Kidney (tissue), 14 donors: ENCODE data around the gene PEF1. TPM values are rescaled to one million over a fixed set of nuclear protein-coding genes. Genes with fewer than 3 reads are reported as not detected.

Experiments used
- DNase-seq, 5 donors: peaks; one replicate each; pipeline ENCODE4 v3.0.0-alpha.2; 2013 to 2020
- FAIRE-seq: peaks from 2 replicates; lab custom pipeline; 2012; peaks lifted over from hg19 to GRCh38; lab: Jason Lieb, UNC
- H3K27ac ChIP-seq, 2 donors: one replicate each; pipeline ENCODE4 v1.7.0; 2013; ENCODE audit warnings: low read depth in 2 of 2, low read length in 2 of 2, inconsistent platforms in 1 of 2
- H3K27me3 ChIP-seq: one replicate; pipeline ENCODE4 v1.7.1; 2013; ENCODE audit warnings: low read length, inconsistent platforms; ENCODE audit not compliant: control insufficient read depth, insufficient read depth
- H3K36me3 ChIP-seq, 3 donors: one replicate each; pipeline versions ENCODE4 v1.7.0 to v1.7.1; 2013; ENCODE audit warnings: low read length in 3 of 3, control low read depth in 1 of 3, inconsistent platforms in 1 of 3; ENCODE audit not compliant: insufficient read depth in 3 of 3, control insufficient read depth in 2 of 3
- H3K4me1 ChIP-seq, 3 donors: one replicate each; pipeline versions ENCODE4 v1.7.0 to v1.7.1; 2013; ENCODE audit warnings: low read length in 3 of 3, inconsistent platforms in 1 of 3, low read depth in 1 of 3; ENCODE audit not compliant: control insufficient read depth in 2 of 3, insufficient read depth in 2 of 3
- H3K4me3 ChIP-seq, 3 donors: one replicate each; pipeline versions ENCODE4 v1.7.0 to v1.8.1; 2013; ENCODE audit warnings: low read length in 3 of 3, control low read depth in 1 of 3, inconsistent platforms in 1 of 3
- H3K9ac ChIP-seq, 3 donors: one replicate each; pipeline versions ENCODE4 v1.7.0 to v1.7.1; 2013; ENCODE audit warnings: low read length in 3 of 3, control low read depth in 1 of 3, inconsistent platforms in 1 of 3
- H3K9me3 ChIP-seq, 3 donors: one replicate each; pipeline versions ENCODE4 v1.7.0 to v1.7.1; 2013; ENCODE audit warnings: low read length in 3 of 3, control low read depth in 1 of 3, inconsistent platforms in 1 of 3; ENCODE audit not compliant: control insufficient read depth in 2 of 3, insufficient read depth in 1 of 3
- intact Hi-C: fragments of 100-400 bp; cut with DNase I; formaldehyde crosslinking; loops from one replicate; pipeline ENCODE4 v1.11.1; 2022
- polyA plus RNA-seq: library from polyadenylated mRNA; stranded (reverse); fragments of 350-450 nt; fragmentation: Illumina TruSeq; extraction: RNeasy Lipid Tissue Mini Kit (QIAGEN cat#74804); gene quantifications from one replicate; pipeline ENCODE4 v1.2.3, GENCODE V29; 2014; ENCODE audit warnings: low read depth, low replicate concordance; ENCODE audit not compliant: insufficient read depth
- total RNA-seq: library from RNA; stranded (reverse); fragmentation: NEBNext Ultra II Directional; extraction: Animal tissue kit (Norgen Biotek cat#: 25700); gene quantifications from one replicate; pipeline ENCODE4 v1.2.1, GENCODE V29; 2021
- TF ChIP-seq, protein P1 (sequence below): IDR thresholded peaks from 3 replicates; pipeline ENCODE4 v1.5.1; 2012; ENCODE audit warnings: mild to moderate bottlenecking, moderate library complexity, borderline replicate concordance; ENCODE audit not compliant: insufficient read depth; ENCODE audit errors: extremely low read depth
- donor health status: control.
- donor health status: control.
- donor health status: control.
- donor health status: control.
- donor health status: control.
- donor health status: DM: yes; HTN: yes; CAD: no.
- donor health status: Normal renal cell carcinoma (clear cell type).

PEF1 gene
- total and polyA plus RNA-seq, 2 donors from 2014 or later = 69.0 to 120 TPM

DNA sequence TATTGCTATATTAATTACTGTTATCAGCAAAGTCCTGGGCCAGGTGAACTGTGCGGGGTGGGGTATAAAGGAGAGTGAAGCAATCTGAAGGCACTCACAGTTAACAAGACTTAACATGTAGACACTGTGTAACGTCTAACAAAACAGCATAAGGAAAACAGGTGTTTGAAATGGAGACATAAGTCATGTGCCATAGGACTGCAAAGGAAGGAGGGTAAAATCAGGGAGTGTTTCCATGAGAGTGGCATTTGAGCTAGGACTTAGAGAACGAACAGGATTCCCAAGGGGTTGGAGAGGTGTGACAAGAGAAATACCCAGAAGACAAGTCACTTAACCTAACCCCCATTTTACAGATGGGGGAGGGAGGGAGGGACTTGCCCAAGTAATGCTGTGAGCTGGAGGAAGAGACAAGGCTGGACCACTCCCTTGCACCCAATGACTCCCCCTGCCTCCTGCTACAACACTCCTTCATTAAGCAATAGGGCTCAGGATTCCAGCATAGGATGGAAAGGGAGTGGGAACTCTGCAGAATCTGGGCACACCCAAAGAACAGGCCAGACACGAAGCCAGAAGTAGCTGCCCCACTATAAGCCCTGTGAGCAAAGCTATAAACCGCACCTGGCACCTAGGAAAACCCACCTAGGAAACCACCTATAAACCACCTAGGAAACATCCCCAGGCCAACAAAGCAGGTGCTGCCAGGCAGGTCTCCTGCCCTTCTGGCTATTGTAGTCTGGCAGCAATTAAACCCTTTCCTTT is 6.6 kb downstream of the PEF1 start:
- peaks cover 0 to 2% (median 2%) of the 10 kb centered on the region in 3 donors for H3K4me1 ChIP-seq
- no peak overlapping the region for H3K4me3 ChIP-seq
- no peaks in the 10 kb centered on the region for H3K27me3 ChIP-seq
- intact Hi-C loops = no loop called here
- DNase-seq = no peak
- H3K27ac ChIP-seq = no peak overlapping the region
- FAIRE-seq = no peak
- peaks cover 0 to 8% (median 6%) of the 10 kb centered on the region in 3 donors for H3K36me3 ChIP-seq
- TF ChIP-seq, protein P1, sequence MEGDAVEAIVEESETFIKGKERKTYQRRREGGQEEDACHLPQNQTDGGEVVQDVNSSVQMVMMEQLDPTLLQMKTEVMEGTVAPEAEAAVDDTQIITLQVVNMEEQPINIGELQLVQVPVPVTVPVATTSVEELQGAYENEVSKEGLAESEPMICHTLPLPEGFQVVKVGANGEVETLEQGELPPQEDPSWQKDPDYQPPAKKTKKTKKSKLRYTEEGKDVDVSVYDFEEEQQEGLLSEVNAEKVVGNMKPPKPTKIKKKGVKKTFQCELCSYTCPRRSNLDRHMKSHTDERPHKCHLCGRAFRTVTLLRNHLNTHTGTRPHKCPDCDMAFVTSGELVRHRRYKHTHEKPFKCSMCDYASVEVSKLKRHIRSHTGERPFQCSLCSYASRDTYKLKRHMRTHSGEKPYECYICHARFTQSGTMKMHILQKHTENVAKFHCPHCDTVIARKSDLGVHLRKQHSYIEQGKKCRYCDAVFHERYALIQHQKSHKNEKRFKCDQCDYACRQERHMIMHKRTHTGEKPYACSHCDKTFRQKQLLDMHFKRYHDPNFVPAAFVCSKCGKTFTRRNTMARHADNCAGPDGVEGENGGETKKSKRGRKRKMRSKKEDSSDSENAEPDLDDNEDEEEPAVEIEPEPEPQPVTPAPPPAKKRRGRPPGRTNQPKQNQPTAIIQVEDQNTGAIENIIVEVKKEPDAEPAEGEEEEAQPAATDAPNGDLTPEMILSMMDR = no peak
- H3K9me3 ChIP-seq = no peaks in the 10 kb centered on the region
- H3K9ac ChIP-seq = no peak overlapping the region

DNA sequence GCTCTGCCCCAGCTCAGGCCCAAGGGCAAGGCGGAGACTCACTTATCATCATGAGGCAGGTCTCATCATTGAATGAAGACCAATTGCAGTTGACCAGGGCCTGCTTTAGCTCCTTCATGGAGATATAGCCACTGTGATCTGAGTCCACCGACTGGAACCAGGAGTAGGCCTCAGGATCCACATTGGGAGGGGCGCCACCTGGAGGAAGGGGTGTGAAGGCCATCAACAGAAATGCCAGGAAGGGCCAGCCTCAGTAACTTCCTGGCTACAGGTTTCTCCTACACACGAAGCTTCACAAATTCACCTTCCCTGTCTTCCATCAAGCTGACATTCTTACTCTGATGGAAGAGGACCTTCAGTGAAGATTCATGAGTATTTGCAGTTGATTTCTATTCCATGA is 11.6 kb downstream of the PEF1 start:
- FAIRE-seq = no peak
- TF ChIP-seq, protein P1 = no peak
- Histone ChIP-seq H3K36me3 (peaks cover 0 to 53% (median 35%) of the 10 kb centered on the region in 3 donors), H3K27me3 (no peaks in the 10 kb centered on the region), H3K4me3 (no peak overlapping the region), H3K9ac (no peak overlapping the region), H3K4me1 (peaks cover 0 to 4% (median 2%) of the 10 kb centered on the region in 3 donors), H3K27ac (no peak overlapping the region), H3K9me3 (no peaks in the 10 kb centered on the region)
- no peak for DNase-seq
- intact Hi-C loops = no loop called here

DNA sequence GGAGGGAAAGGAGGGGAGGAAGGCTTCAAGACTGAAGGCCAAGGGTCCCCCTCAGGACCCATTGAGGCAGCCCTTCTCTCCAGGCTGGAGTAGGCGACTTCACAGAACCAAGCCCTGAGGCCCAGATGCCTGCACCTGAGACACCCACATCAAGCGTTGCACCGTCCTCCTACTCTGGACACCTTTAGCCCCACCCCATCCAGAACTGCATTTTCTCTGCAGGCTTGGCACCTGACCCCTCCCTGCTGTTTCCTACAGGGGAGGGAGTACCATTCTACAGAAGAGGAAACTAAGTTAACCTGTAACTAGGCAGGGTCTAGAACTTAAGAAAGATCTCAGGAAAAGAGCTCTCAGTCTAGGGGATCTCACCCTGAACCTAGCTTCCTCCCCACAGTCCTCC is 12.0 kb downstream of the PEF1 start:
- FAIRE-seq = no peak
- no peaks in the 10 kb centered on the region for H3K27me3 ChIP-seq
- H3K27ac ChIP-seq = no peak overlapping the region
- no peaks in the 10 kb centered on the region for H3K9me3 ChIP-seq
- H3K36me3 ChIP-seq = peaks cover 0 to 56% (median 36%) of the 10 kb centered on the region in 3 donors
- peaks cover 0 to 7% (median 2%) of the 10 kb centered on the region in 3 donors for H3K4me1 ChIP-seq
- H3K9ac ChIP-seq = no peak overlapping the region
- intact Hi-C loops = no loop called here
- DNase-seq = no peak
- TF ChIP-seq, protein P1 = no peak
- H3K4me3 ChIP-seq = no peak overlapping the region
